Keratinocyte (primary cell): ENCODE data around the gene RGS7BP.

ENCODE experiments used
- EZH2 ChIP-seq: IDR thresholded peaks from one replicate; pipeline ENCODE4 v1.6.1; 2012; ENCODE audit warnings: inconsistent platforms, mild to moderate bottlenecking, low read length, moderate library complexity
- TF ChIP-seq, protein P1 (sequence below), 3 experiments: IDR thresholded peaks in 1 of 3; conservative IDR thresholded peaks in 1 of 3; optimal IDR thresholded peaks in 1 of 3; 2 replicates in 2 of 3; 3 replicates in 1 of 3; pipeline versions ENCODE3 to v1.5.1; 2011; ENCODE audit warnings: low read length in 3 of 3, mild to moderate bottlenecking in 3 of 3, moderate library complexity in 2 of 3, control low read depth in 1 of 3, inconsistent platforms in 1 of 3; ENCODE audit not compliant: insufficient read depth in 2 of 3; ENCODE audit errors: extremely low read depth in 1 of 3

GRCh38 chr5:64518793-64519192, 13.0 kb downstream of the RGS7BP start:
- TF ChIP-seq, protein P1, sequence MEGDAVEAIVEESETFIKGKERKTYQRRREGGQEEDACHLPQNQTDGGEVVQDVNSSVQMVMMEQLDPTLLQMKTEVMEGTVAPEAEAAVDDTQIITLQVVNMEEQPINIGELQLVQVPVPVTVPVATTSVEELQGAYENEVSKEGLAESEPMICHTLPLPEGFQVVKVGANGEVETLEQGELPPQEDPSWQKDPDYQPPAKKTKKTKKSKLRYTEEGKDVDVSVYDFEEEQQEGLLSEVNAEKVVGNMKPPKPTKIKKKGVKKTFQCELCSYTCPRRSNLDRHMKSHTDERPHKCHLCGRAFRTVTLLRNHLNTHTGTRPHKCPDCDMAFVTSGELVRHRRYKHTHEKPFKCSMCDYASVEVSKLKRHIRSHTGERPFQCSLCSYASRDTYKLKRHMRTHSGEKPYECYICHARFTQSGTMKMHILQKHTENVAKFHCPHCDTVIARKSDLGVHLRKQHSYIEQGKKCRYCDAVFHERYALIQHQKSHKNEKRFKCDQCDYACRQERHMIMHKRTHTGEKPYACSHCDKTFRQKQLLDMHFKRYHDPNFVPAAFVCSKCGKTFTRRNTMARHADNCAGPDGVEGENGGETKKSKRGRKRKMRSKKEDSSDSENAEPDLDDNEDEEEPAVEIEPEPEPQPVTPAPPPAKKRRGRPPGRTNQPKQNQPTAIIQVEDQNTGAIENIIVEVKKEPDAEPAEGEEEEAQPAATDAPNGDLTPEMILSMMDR (optimal IDR thresholded peaks at IDR 0.05 in 1 of 3, IDR thresholded peaks at IDR 0.05 in 1 of 3, conservative IDR thresholded peaks at IDR 0.05 in 1 of 3; ENCODE audit: extremely low read depth in 1 of 3, insufficient read depth in 2 of 3, low read length in 3 of 3) = no peak
- TF ChIP-seq EZH2 = no peak
